Caco-2 (cell line): ENCODE measurements around the gene IQSEC3. TPM values are rescaled to one million over a fixed set of nuclear protein-coding genes. Genes with fewer than 3 reads are reported as not detected.
"Not testable (repeated sequence)": the region's sequence is repeated elsewhere in the genome, so short reads cannot be mapped to it uniquely, and the experiment has no call there.

ENCODE experiments used
- BruUV-seq: library from RNA; stranded (reverse); fragments of 400-500 nt; replicated peaks from 2 replicates; lab custom pipeline; 2021; lab: Mats Ljungman, UMichigan
- CTCF ChIA-PET: fragments of 300-600 bp; sonication (Branson Sonifier 250); formaldehyde crosslinking; loops from one replicate; lab custom pipeline; 2022; ENCODE audit warnings: antibody characterized with exemption; lab: Charles Lee
- POLR2A ChIA-PET: fragments of 300-600 bp; sonication (Branson Sonifier 250); formaldehyde crosslinking; loops from one replicate; lab custom pipeline; 2022; ENCODE audit warnings: antibody characterized with exemption; lab: Charles Lee
- DNase-seq, 2 experiments: peaks; one replicate each; pipeline versions ENCODE4 v3.0.0 to v3.0.0-alpha.2; 2020 to 2022
- H3K27me3 ChIP-seq: replicated peaks from 2 replicates; pipeline ENCODE4 v1.6.0; 2011; ENCODE audit warnings: low read length; ENCODE audit not compliant: control insufficient read depth, insufficient read depth
- H3K36me3 ChIP-seq: 2 replicates; pipeline ENCODE4 v1.5.1; 2011; ENCODE audit warnings: low read length; ENCODE audit not compliant: control insufficient read depth, insufficient read depth
- H3K4me1 ChIP-seq: fragments of 250-450 bp; sonication (Bioruptor Pico); 2 replicates; pipeline ENCODE4 v1.5.1; 2020; ENCODE audit warnings: mild to moderate bottlenecking
- H3K4me3 ChIP-seq: 2 replicates; pipeline ENCODE4 v1.5.1; 2011; ENCODE audit warnings: low read depth, mild to moderate bottlenecking, control low read depth, low read length
- H3K9me3 ChIP-seq: fragments of 250-450 bp; sonication (Bioruptor Pico); 2 replicates; pipeline ENCODE4 v1.5.1; 2020; ENCODE audit warnings: mild to moderate bottlenecking, moderate library complexity
- H3K27ac Mint-ChIP-seq: one replicate; pipeline ENCODE4 v1.8.0; 2022; ENCODE audit warnings: mixed read lengths; ENCODE audit not compliant: unreplicated experiment
- H3K27me3 Mint-ChIP-seq: one replicate; pipeline ENCODE4 v1.8.0; 2022; ENCODE audit warnings: mixed read lengths; ENCODE audit not compliant: insufficient read depth, unreplicated experiment
- H3K36me3 Mint-ChIP-seq: one replicate; pipeline ENCODE4 v1.8.0; 2022; ENCODE audit warnings: mild to moderate bottlenecking, mixed read lengths; ENCODE audit not compliant: insufficient read depth, unreplicated experiment
- H3K4me1 Mint-ChIP-seq: one replicate; pipeline ENCODE4 v1.8.0; 2022; ENCODE audit warnings: low read depth, mixed read lengths; ENCODE audit not compliant: unreplicated experiment
- H3K4me3 Mint-ChIP-seq: one replicate; pipeline ENCODE4 v1.8.0; 2022; ENCODE audit warnings: mild to moderate bottlenecking, moderate library complexity, mixed read lengths; ENCODE audit not compliant: unreplicated experiment
- H3K9me3 Mint-ChIP-seq: one replicate; pipeline ENCODE4 v1.8.0; 2022; ENCODE audit warnings: mixed read lengths; ENCODE audit not compliant: unreplicated experiment
- CTCF ChIP-seq, 2 experiments: fragments of 200-600 bp in 1 of 2; IDR thresholded peaks; 1 replicate in 1 of 2; 2 replicates in 1 of 2; pipeline versions ENCODE4 v1.5.1 to v1.8.0; 2011 to 2022; ENCODE audit warnings: antibody characterized with exemption in 1 of 2, control low read depth in 1 of 2, inconsistent platforms in 1 of 2, low read depth in 1 of 2, low read length in 1 of 2, mild to moderate bottlenecking in 1 of 2, moderate library complexity in 1 of 2; ENCODE audit not compliant: insufficient read depth in 1 of 2, severe bottlenecking in 1 of 2, unreplicated experiment in 1 of 2
- intact Hi-C: fragments of 100-400 bp; cut with micrococcal nuclease; formaldehyde crosslinking; loops from one replicate; pipeline ENCODE4 v1.10.0; 2022; ENCODE audit not compliant: unreplicated experiment
- total RNA-seq: library from RNA; stranded (reverse); gene quantifications from 2 replicates; pipeline ENCODE4 v1.2.3, GENCODE V29; 2022

IQSEC3 gene
- total RNA-seq, 1 experiment from 2014 or later: 0.59 TPM

- H3K4me3 Mint-ChIP-seq, H3K4me1 Mint-ChIP-seq, BruUV-seq, H3K36me3 Mint-ChIP-seq, H3K9me3 Mint-ChIP-seq, CTCF ChIA-PET, H3K27me3 ChIP-seq, H3K4me3 ChIP-seq, H3K4me1 ChIP-seq, H3K36me3 ChIP-seq, H3K9me3 ChIP-seq, intact Hi-C loops, DNase-seq, POLR2A ChIA-PET, H3K27ac Mint-ChIP-seq: not testable (repeated sequence)
- peaks cover 20% of the 10 kb centered on the region for H3K27me3 Mint-ChIP-seq
Measured at GRCh38 chr12:77101-77719, 10.6 kb downstream of the IQSEC3 start.

GRCh38 chr12:77769-78383 is 11.3 kb downstream of the IQSEC3 start:
- intact Hi-C loops, H3K4me1 Mint-ChIP-seq, DNase-seq, POLR2A ChIA-PET, H3K9me3 ChIP-seq, H3K27me3 ChIP-seq, H3K27ac Mint-ChIP-seq, H3K36me3 ChIP-seq, H3K4me3 Mint-ChIP-seq, BruUV-seq, H3K36me3 Mint-ChIP-seq, H3K4me1 ChIP-seq, CTCF ChIA-PET, H3K9me3 Mint-ChIP-seq: not testable (repeated sequence)
- H3K27me3 Mint-ChIP-seq: peaks cover 21% of the 10 kb centered on the region
- H3K4me3 ChIP-seq: peak overlapping the region; percentile 19

GRCh38 chr12:78981-79380 is 12.4 kb downstream of the IQSEC3 start:
- Mint-ChIP-seq H3K9me3 (no peaks in the 10 kb centered on the region), H3K4me3 (no peak overlapping the region), H3K27ac (no peak overlapping the region), H3K27me3 (peaks cover 27% of the 10 kb centered on the region), H3K36me3 (no peaks in the 10 kb centered on the region), H3K4me1 (no peaks in the 10 kb centered on the region)
- DNase-seq: no peak
- intact Hi-C loops: no loop called here
- Histone ChIP-seq H3K27me3 (no peaks in the 10 kb centered on the region; the same call in 1 of the 2 replicates), H3K4me3 (no peak overlapping the region), H3K4me1 (no peaks in the 10 kb centered on the region), H3K9me3 (no peaks in the 10 kb centered on the region), H3K36me3 (no peaks in the 10 kb centered on the region)
- BruUV-seq: no TSS peak
- CTCF ChIA-PET: no interaction called here
- POLR2A ChIA-PET: no interaction called here
- TF ChIP-seq CTCF (IDR thresholded peaks at IDR 0.05; ENCODE audit: insufficient read depth in 1 of 2, low read depth in 1 of 2, low read length in 1 of 2, severe bottlenecking in 1 of 2, unreplicated experiment in 1 of 2): no peak

GRCh38 chr12:80681-81190 is 14.2 kb downstream of the IQSEC3 start:
- H3K4me1 ChIP-seq: no peaks in the 10 kb centered on the region
- Mint-ChIP-seq H3K27ac (no peak overlapping the region), H3K9me3 (no peaks in the 10 kb centered on the region), H3K4me3 (no peak overlapping the region), H3K27me3 (peaks cover 30% of the 10 kb centered on the region), H3K4me1 (no peaks in the 10 kb centered on the region), H3K36me3 (no peaks in the 10 kb centered on the region)
- H3K9me3 ChIP-seq: no peaks in the 10 kb centered on the region
- CTCF ChIA-PET: no interaction called here
- H3K27me3 ChIP-seq: no peaks in the 10 kb centered on the region; the same call in 1 of the 2 replicates
- no peak for TF ChIP-seq CTCF (IDR thresholded peaks at IDR 0.05; ENCODE audit: insufficient read depth in 1 of 2, low read depth in 1 of 2, low read length in 1 of 2, severe bottlenecking in 1 of 2, unreplicated experiment in 1 of 2)
- no peak overlapping the region for H3K4me3 ChIP-seq
- POLR2A ChIA-PET: no interaction called here
- DNase-seq: no peak
- intact Hi-C loops: no loop called here
- no peaks in the 10 kb centered on the region for H3K36me3 ChIP-seq
- BruUV-seq: no TSS peak
